A549 treated with RU486 at 1 μM for 4 hours (cell line): ENCODE results near the gene ADAMTS12. TPM values are rescaled to one million over a fixed set of nuclear protein-coding genes. Genes with fewer than 3 reads are reported as not detected.

ENCODE experiments used
- total RNA-seq: library from RNA; stranded (reverse); fragments of 200-300 nt; extraction: Qiagen RNA extraction; gene quantifications from 5 replicates; pipeline ENCODE4 v1.2.3, GENCODE V29; 2022; ENCODE audit warnings: low read depth

Gene ADAMTS12
- 6.1 to 9.6 TPM (median 7.9 TPM) in 5 replicates for total RNA-seq

GRCh38 chr5:33891788-33892619, at the start of gene ADAMTS12:
Gene ADAMTS12 (minus strand): TSS chr5:33891990. CDS start chr5:33891856, 134 bp downstream.

GRCh38 chr5:33936381-33937016, 44.7 kb upstream of the ADAMTS12 start, which contains the start of gene RXFP3:
Gene RXFP3 (plus strand): TSS chr5:33936386. CDS start chr5:33936741, 355 bp downstream.

Other genes starting within 250 kb of the ADAMTS12 start
- not detected in 5 replicates for gene RXFP3, start 44.4 kb upstream of the ADAMTS12 start, total RNA-seq
- not detected in 5 replicates for gene SLC45A2, start 92.7 kb upstream of the ADAMTS12 start, total RNA-seq
- 12.5 to 16.5 TPM (median 15.2 TPM) in 5 replicates for gene AMACR, start 116.1 kb upstream of the ADAMTS12 start, total RNA-seq
- 0.12 to 0.59 TPM (median 0.17 TPM) in 4 of 5 replicates, not detected in the other for gene C1QTNF3, start 151.2 kb upstream of the ADAMTS12 start, total RNA-seq